ENCODE results near the gene TP53AIP1. TPM values are rescaled to one million over a fixed set of nuclear protein-coding genes. Genes with fewer than 3 reads are reported as not detected.

Gene TP53AIP1
- total RNA-seq, 1 experiment from 2014 or later = 0.11 TPM

DNA sequence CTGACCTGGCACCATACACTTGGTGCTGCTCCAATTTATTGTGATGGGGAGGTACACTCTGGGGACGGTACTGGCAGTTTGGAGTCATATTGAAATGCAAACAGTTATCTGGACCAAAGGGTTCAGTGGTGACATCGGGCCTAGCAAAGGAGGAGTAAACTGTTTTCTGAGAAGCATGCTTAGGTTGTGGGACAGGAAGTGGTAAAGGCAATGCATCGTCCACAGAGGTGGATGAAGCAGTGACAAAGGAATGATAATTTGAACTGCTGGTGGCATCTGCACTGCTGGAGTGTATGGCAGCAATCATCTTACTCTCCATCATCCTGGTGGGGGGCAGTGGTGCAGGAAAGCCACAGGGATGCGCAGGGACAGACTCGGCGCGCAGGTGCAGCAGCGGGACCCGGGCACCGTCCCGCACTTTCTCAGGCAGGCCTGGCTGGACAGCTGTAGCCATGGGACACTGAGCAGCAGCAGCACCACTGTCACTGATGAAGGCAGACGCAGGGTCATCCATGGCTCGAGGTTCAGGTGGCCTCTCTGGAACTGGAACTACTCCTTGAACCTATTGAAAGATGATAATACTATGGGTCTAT lies 28.0 kb upstream of the TP53AIP1 start:
- no peak for DNase-seq
- no TSS peak for BruUV-seq (replicated peaks)
- no peaks in the 10 kb centered on the region for H3K9me3 ChIP-seq

DNA sequence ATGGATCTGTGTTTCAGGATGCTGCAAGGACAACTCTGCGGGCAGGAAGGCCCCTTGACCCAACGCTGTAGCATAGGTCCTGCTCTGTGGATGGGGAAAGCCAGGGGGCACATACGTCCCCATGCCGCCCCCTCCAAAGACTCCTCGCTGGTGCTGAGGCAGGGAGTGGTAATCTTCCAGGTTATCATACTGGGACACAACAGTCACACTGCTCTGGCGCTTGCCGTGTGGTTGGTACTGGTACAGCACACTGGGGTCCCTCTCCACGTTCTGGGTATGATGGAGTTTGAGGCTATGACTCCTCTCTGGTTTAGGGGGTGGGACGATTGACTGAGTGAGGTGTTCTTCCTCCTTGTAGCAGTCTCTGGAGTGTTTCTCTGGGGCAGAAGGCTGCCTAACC lies 26.2 kb upstream of the TP53AIP1 start:
- BruUV-seq (replicated peaks) = no TSS peak
- peaks cover 3% of the 10 kb centered on the region; the same call in 1 of the 2 replicates for H3K36me3 ChIP-seq (ENCODE audit: control insufficient read depth, insufficient read depth, low read length)
- DNase-seq = no peak

More for the DNA sequence above, 28.0 kb upstream of the TP53AIP1 start:
- Mint-ChIP-seq H3K27ac (ENCODE audit: unreplicated experiment) (no peak overlapping the region), H3K4me1 (ENCODE audit: low read depth, unreplicated experiment) (no peaks in the 10 kb centered on the region), H3K9me3 (ENCODE audit: unreplicated experiment) (no peaks in the 10 kb centered on the region), H3K27me3 (ENCODE audit: insufficient read depth, unreplicated experiment) (no peaks in the 10 kb centered on the region), H3K36me3 (ENCODE audit: insufficient read depth, unreplicated experiment) (peaks cover 75% of the 10 kb centered on the region), H3K4me3 (ENCODE audit: unreplicated experiment) (no peak overlapping the region)
- TF ChIP-seq, protein P1, sequence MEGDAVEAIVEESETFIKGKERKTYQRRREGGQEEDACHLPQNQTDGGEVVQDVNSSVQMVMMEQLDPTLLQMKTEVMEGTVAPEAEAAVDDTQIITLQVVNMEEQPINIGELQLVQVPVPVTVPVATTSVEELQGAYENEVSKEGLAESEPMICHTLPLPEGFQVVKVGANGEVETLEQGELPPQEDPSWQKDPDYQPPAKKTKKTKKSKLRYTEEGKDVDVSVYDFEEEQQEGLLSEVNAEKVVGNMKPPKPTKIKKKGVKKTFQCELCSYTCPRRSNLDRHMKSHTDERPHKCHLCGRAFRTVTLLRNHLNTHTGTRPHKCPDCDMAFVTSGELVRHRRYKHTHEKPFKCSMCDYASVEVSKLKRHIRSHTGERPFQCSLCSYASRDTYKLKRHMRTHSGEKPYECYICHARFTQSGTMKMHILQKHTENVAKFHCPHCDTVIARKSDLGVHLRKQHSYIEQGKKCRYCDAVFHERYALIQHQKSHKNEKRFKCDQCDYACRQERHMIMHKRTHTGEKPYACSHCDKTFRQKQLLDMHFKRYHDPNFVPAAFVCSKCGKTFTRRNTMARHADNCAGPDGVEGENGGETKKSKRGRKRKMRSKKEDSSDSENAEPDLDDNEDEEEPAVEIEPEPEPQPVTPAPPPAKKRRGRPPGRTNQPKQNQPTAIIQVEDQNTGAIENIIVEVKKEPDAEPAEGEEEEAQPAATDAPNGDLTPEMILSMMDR (IDR thresholded peaks at IDR 0.05; ENCODE audit: insufficient read depth in 1 of 2, low read depth in 1 of 2, low read length in 1 of 2, severe bottlenecking in 1 of 2, unreplicated experiment in 1 of 2) = no peak
- POLR2A ChIA-PET = no interaction called here
- intact Hi-C loops (cut with micrococcal nuclease; ENCODE audit: unreplicated experiment) = no loop called here
- Histone ChIP-seq H3K4me3 (ENCODE audit: low read depth, low read length) (no peak overlapping the region), H3K4me1 (no peaks in the 10 kb centered on the region), H3K36me3 (ENCODE audit: control insufficient read depth, insufficient read depth, low read length) (peaks cover 3% of the 10 kb centered on the region; the same call in 1 of the 2 replicates), H3K27me3 (replicated peaks; ENCODE audit: control insufficient read depth, insufficient read depth, low read length) (no peaks in the 10 kb centered on the region)
- CTCF ChIA-PET = no interaction called here

DNA sequence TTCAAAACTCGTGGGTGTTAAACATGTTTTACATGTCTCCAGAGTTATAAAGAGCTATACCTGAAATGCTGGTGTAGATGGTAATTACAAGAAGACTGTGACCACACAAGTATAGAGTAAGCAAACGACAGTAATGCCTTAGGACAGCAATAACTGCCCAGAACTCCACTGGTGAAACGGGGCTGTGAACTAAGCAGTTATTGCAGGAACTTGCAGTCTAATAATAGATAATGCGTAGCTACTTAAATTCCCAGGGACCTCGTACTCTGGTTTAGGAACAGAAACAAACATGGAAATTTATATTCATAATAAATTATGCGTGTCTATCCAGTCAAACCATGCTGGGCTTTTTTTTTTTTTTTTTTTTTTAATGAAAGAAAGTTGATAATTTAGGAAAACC lies 24.9 kb upstream of the TP53AIP1 start:
- CTCF ChIA-PET = interaction anchor here (0.6 kb wide), 1 partner anchor 119 kb away, joined by 4 read pairs; no protein-coding TSS in a partner anchor
- peaks cover 3% of the 10 kb centered on the region; the same call in 1 of the 2 replicates for H3K36me3 ChIP-seq (ENCODE audit: control insufficient read depth, insufficient read depth, low read length)
- H3K4me3 ChIP-seq (ENCODE audit: low read depth, low read length) = no peak overlapping the region
- Mint-ChIP-seq H3K27me3 (ENCODE audit: insufficient read depth, unreplicated experiment) (no peaks in the 10 kb centered on the region), H3K36me3 (ENCODE audit: insufficient read depth, unreplicated experiment) (peaks cover 58% of the 10 kb centered on the region), H3K27ac (ENCODE audit: unreplicated experiment) (no peak overlapping the region), H3K4me1 (ENCODE audit: low read depth, unreplicated experiment) (no peaks in the 10 kb centered on the region), H3K4me3 (ENCODE audit: unreplicated experiment) (no peak overlapping the region), H3K9me3 (ENCODE audit: unreplicated experiment) (no peaks in the 10 kb centered on the region)
- H3K27me3 ChIP-seq (replicated peaks; ENCODE audit: control insufficient read depth, insufficient read depth, low read length) = no peaks in the 10 kb centered on the region
- intact Hi-C loops (cut with micrococcal nuclease; ENCODE audit: unreplicated experiment) = no loop called here
- TF ChIP-seq, protein P1 (IDR thresholded peaks at IDR 0.05; ENCODE audit: insufficient read depth in 1 of 2, low read depth in 1 of 2, low read length in 1 of 2, severe bottlenecking in 1 of 2, unreplicated experiment in 1 of 2) = no peak
- POLR2A ChIA-PET = no interaction called here
- no peak for DNase-seq
- H3K9me3 ChIP-seq = no peaks in the 10 kb centered on the region
- no peaks in the 10 kb centered on the region for H3K4me1 ChIP-seq
- BruUV-seq (replicated peaks) = no TSS peak

More for the DNA sequence above, 26.2 kb upstream of the TP53AIP1 start:
- ChIA-PET POLR2A (no interaction called here), CTCF (no interaction called here)
- Mint-ChIP-seq H3K36me3 (ENCODE audit: insufficient read depth, unreplicated experiment) (peaks cover 71% of the 10 kb centered on the region), H3K4me3 (ENCODE audit: unreplicated experiment) (no peak overlapping the region), H3K4me1 (ENCODE audit: low read depth, unreplicated experiment) (no peaks in the 10 kb centered on the region), H3K9me3 (ENCODE audit: unreplicated experiment) (no peaks in the 10 kb centered on the region), H3K27ac (ENCODE audit: unreplicated experiment) (no peak overlapping the region), H3K27me3 (ENCODE audit: insufficient read depth, unreplicated experiment) (no peaks in the 10 kb centered on the region)
- Histone ChIP-seq H3K9me3 (no peaks in the 10 kb centered on the region), H3K4me1 (no peaks in the 10 kb centered on the region), H3K4me3 (ENCODE audit: low read depth, low read length) (no peak overlapping the region), H3K27me3 (replicated peaks; ENCODE audit: control insufficient read depth, insufficient read depth, low read length) (no peaks in the 10 kb centered on the region)
- intact Hi-C loops (cut with micrococcal nuclease; ENCODE audit: unreplicated experiment) = no loop called here
- TF ChIP-seq, protein P1 (IDR thresholded peaks at IDR 0.05; ENCODE audit: insufficient read depth in 1 of 2, low read depth in 1 of 2, low read length in 1 of 2, severe bottlenecking in 1 of 2, unreplicated experiment in 1 of 2) = no peak

Measured in Caco-2 (cell line).